Pancreas (tissue), 10 donors: Measurements from ENCODE around the gene PAQR9. TPM values are rescaled to one million over a fixed set of nuclear protein-coding genes. Genes with fewer than 3 reads are reported as not detected.
A peak's percentile ranks its signal among the peaks of the same experiment; 100 is the strongest.

Experiments used
- ATAC-seq, 4 donors: fragments of 200-7000 bp; cut with Tn5 transposase; one replicate each; pipeline versions ENCODE4 v1.8.0 to v1.9.1; 2020; ENCODE audit warnings: mild to moderate bottlenecking in 4 of 4, moderate library complexity in 4 of 4
- DNase-seq, 6 donors: peaks; one replicate each; pipeline ENCODE4 v3.0.0-alpha.2; 2020
- FAIRE-seq: peaks from 2 replicates; lab custom pipeline; 2012; peaks lifted over from hg19 to GRCh38; lab: Jason Lieb, UNC
- H3K27ac ChIP-seq, 4 donors: fragments of 200-600 bp; sonication (generic); 1 replicate in 3 of 4; 2 replicates in 1 of 4; pipeline versions ENCODE4 v1.5.0 to v1.8.0; 2020
- H3K27me3 ChIP-seq, 4 donors: fragments of 200-600 bp; one replicate each; pipeline ENCODE4 v1.8.0; 2021
- H3K36me3 ChIP-seq, 3 donors: fragments of 200-600 bp; sonication (generic) in 1 of 3; one replicate each; pipeline versions ENCODE4 v1.5.0 to v1.8.0; 2020 to 2021
- H3K4me1 ChIP-seq, 3 donors: fragments of 200-600 bp; one replicate each; pipeline ENCODE4 v1.8.0; 2021
- H3K4me3 ChIP-seq, 4 donors: fragments of 200-600 bp; sonication (generic) in 2 of 4; one replicate each; pipeline versions ENCODE4 v1.5.0 to v1.8.0; 2020 to 2021
- H3K9me3 ChIP-seq, 4 donors: fragments of 200-600 bp; one replicate each; pipeline ENCODE4 v1.8.0; 2021
- CTCF ChIP-seq, 4 donors: fragments of 200-600 bp; sonication (generic) in 3 of 4; IDR thresholded peaks; one replicate each; pipeline versions ENCODE4 v1.5.0 to v1.8.0; 2021; ENCODE audit warnings: antibody characterized with exemption in 4 of 4
- WGBS, 2 donors: extraction: QIAGEN DNeasy Blood & Tissue Kit; methylation state at CpG; one replicate each; pipeline ENCODE4 v1.1.7; 2013; 5-methylcytosine and 5-hydroxymethylcytosine counted together
- intact Hi-C, 3 donors: fragments of 100-400 bp; cut with DNase I; formaldehyde crosslinking; loops; one replicate each; pipeline versions ENCODE4 v1.11.1 to v1.14.2; 2022
- polyA plus RNA-seq, 2 donors: library from polyadenylated mRNA; stranded (reverse); fragments of 200-250 nt; gene quantifications; one replicate each; pipeline ENCODE4 v1.2.3, GENCODE V29; 2013
- total RNA-seq, 6 donors: library from RNA; stranded (reverse); fragmentation: NEBNext Ultra II Directional in 4 of 6; extraction: Animal tissue kit (Norgen Biotek cat#: 25700) in 4 of 6; gene quantifications; one replicate each; pipeline versions ENCODE4 v1.2.1 to v1.2.4, GENCODE V29; 2021 to 2023
- donor health status: healthy with polysubstance abuse.
- donor health status: DM: no; HTN: no; CAD: no; lungs with moderate emphysema.
- donor health status: DM: no; HTN: no; CAD: no.
- donor health status: control.
- donor health status: control.
- donor health status: Bipolar disorder and iron deficiency.
- donor health status: DM: yes; HTN: yes; CAD: no.
- donor health status: DM: no; HTN: no; CAD: no.
- donor health status: DM: no; HTN: no; CAD: no.
- donor health status: DM: yes; HTN: yes; CAD: no.

Gene PAQR9
- total and polyA plus RNA-seq, 8 donors: 0.13 TPM; not detected in 7

- ATAC-seq: no peak
These were observed 15.5 kb downstream of the PAQR9 start for GRCh38 chr3:142947799-142948575.

DNA sequence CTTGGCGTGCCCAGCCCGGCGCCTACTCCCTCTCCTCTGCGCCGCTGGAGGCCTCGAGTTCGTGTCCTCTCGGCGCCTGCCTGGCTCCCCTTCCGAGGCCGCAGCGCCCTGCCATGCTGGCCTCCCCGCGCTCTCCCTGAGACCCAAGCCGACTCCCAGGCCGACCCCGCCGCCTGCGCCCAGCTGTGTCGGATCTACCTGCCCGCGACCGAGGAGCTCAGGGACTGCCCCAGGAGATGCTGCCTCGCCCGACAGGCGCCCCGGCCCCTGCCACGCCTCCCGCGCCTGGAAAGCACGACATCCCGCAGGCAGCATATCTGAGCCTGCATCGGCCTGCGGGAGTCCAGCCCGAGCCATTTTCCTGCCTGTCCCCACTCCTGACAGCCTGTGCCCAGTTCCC lies 16.1 kb downstream of the PAQR9 start:
- WGBS, 2 donors: 14 to 20% methylated on average over 35 of the region's 35 CpGs
- Histone ChIP-seq H3K9me3 (no peaks in the 10 kb centered on the region), H3K36me3 (no peaks in the 10 kb centered on the region), H3K4me1 (peaks cover 0 to under 1% (median 0%) of the 10 kb centered on the region in 3 donors), H3K27me3 (peaks cover 0 to 18% (median 0%) of the 10 kb centered on the region in 4 donors), H3K27ac (no peak overlapping the region), H3K4me3 (no peak overlapping the region)
- no peak for FAIRE-seq
- peak in 1 of 6 donors; percentile 46 for DNase-seq
- ATAC-seq: no peak
- intact Hi-C loops: no loop called here
- no peak for TF ChIP-seq CTCF (IDR thresholded peaks at IDR 0.05)

More at GRCh38 chr3:142947799-142948575, 15.5 kb downstream of the PAQR9 start:
- TF ChIP-seq CTCF (IDR thresholded peaks at IDR 0.05): no peak
- Histone ChIP-seq H3K27me3 (peaks cover 0 to 18% (median 0%) of the 10 kb centered on the region in 4 donors), H3K36me3 (no peaks in the 10 kb centered on the region), H3K4me3 (no peak overlapping the region), H3K4me1 (no peaks in the 10 kb centered on the region), H3K9me3 (no peaks in the 10 kb centered on the region), H3K27ac (no peak overlapping the region)
- FAIRE-seq (no peak), DNase-seq (no peak)
- intact Hi-C loops: no loop called here
- 67 to 77% methylated on average over 13 of the region's 13 CpGs for WGBS, 2 donors

DNA sequence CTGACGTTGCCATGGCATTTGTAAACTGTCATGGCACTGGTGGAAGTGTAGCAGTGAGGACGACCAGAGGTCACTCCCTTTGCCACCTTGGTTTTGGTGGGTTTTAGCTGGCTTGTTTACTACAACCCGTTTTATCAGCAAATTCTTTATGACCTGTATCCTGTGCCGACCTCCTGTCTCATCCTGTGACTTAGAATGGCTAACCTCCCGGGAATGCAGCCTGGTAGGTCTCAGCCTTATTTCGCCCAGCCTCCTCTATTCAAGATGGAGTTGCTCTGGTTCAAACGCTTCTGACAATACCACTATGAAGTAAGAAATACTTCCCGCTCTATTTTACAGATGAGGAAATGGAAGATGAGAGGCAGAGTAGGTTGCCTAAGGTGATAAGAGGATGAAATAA lies 16.6 kb downstream of the PAQR9 start:
- no peak overlapping the region for H3K27ac ChIP-seq
- FAIRE-seq (no peak), DNase-seq (no peak), ATAC-seq (no peak)
- peaks cover 0 to 6% (median 0%) of the 10 kb centered on the region in 3 donors for H3K4me1 ChIP-seq
- no peak overlapping the region for H3K4me3 ChIP-seq
- 55 to 61% methylated on average over 8 of the region's 8 CpGs for WGBS, 2 donors
- H3K27me3 ChIP-seq: peaks cover 0 to 18% (median 0%) of the 10 kb centered on the region in 4 donors
- intact Hi-C loops: no loop called here
- H3K36me3 ChIP-seq: no peaks in the 10 kb centered on the region
- H3K9me3 ChIP-seq: no peaks in the 10 kb centered on the region
- no peak for TF ChIP-seq CTCF (IDR thresholded peaks at IDR 0.05)

GRCh38 chr3:142945023-142945422 lies 18.5 kb downstream of the PAQR9 start:
- WGBS, 2 donors: 66 to 76% methylated on average over 4 of the region's 4 CpGs
- ATAC-seq (no peak), FAIRE-seq (no peak), DNase-seq (peak in 1 of 6 donors; percentile 24)
- Histone ChIP-seq H3K36me3 (no peaks in the 10 kb centered on the region), H3K27ac (no peak overlapping the region), H3K4me3 (no peak overlapping the region), H3K4me1 (peaks cover 0 to 7% (median 0%) of the 10 kb centered on the region in 3 donors), H3K27me3 (peaks cover 0 to 14% (median 0%) of the 10 kb centered on the region in 4 donors), H3K9me3 (no peaks in the 10 kb centered on the region)
- TF ChIP-seq CTCF (IDR thresholded peaks at IDR 0.05): no peak
- intact Hi-C loops: no loop called here

DNA sequence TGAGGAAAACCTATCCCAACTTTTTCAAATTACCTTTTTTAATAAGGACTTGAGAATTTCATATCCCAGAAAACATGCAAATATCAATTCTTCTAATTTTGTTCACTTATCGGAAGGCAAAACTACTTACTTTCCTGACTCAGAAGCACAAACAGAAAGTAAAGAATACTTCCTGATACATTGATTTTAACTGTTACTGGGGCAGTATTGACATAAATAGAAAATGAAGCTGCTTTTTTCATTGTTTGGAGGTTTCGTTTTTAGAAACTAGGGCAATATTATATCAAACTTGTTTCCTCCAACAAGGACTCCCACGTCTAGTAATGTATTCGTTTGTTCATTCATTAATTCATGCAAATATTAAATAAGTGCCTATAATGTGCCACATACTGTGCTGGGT lies 19.1 kb downstream of the PAQR9 start:
- intact Hi-C loops: no loop called here
- DNase-seq (no peak), FAIRE-seq (no peak), ATAC-seq (no peak)
- peaks cover 0 to 7% (median 0%) of the 10 kb centered on the region in 3 donors for H3K4me1 ChIP-seq
- H3K27ac ChIP-seq: no peak overlapping the region
- H3K4me3 ChIP-seq: no peak overlapping the region
- H3K27me3 ChIP-seq: peaks cover 0 to 10% (median 0%) of the 10 kb centered on the region in 4 donors
- WGBS, 2 donors: 49 to 50% methylated on average over 4 of the region's 4 CpGs
- no peak for TF ChIP-seq CTCF (IDR thresholded peaks at IDR 0.05)
- H3K36me3 ChIP-seq: no peaks in the 10 kb centered on the region
- no peaks in the 10 kb centered on the region for H3K9me3 ChIP-seq
